Psoas muscle (tissue), 8 donors: ENCODE measurements around the gene ZDHHC11. TPM values are rescaled to one million over a fixed set of nuclear protein-coding genes. Genes with fewer than 3 reads are reported as not detected.
"Not testable (repeated sequence)": the region's sequence is repeated elsewhere in the genome, so short reads cannot be mapped to it uniquely, and the experiment has no call there.

ENCODE experiments used
- ATAC-seq, 4 donors: fragments of 200-7000 bp; cut with Tn5 transposase; one replicate each; pipeline ENCODE4 v1.9.1; 2020; ENCODE audit warnings: moderate library complexity in 3 of 4, mild to moderate bottlenecking in 2 of 4
- DNase-seq, 2 donors: peaks; one replicate each; pipeline ENCODE4 v3.0.0-alpha.2; 2020
- H3K27ac ChIP-seq: fragments of 200-600 bp; one replicate; pipeline ENCODE4 v1.8.0; 2022
- H3K27me3 ChIP-seq, 3 donors: fragments of 200-600 bp in 1 of 3; one replicate each; pipeline versions ENCODE4 v1.6.1 to v1.8.0; 2013 to 2022; ENCODE audit warnings: low read length in 2 of 3, mild to moderate bottlenecking in 2 of 3, moderate library complexity in 1 of 3; ENCODE audit not compliant: insufficient read depth in 3 of 3
- H3K36me3 ChIP-seq, 2 donors: fragments of 200-600 bp in 1 of 2; one replicate each; pipeline versions ENCODE4 v1.6.1 to v1.8.0; 2013 to 2022; ENCODE audit warnings: low read depth in 1 of 2, mild to moderate bottlenecking in 1 of 2, moderate library complexity in 1 of 2; ENCODE audit not compliant: insufficient read depth in 1 of 2
- H3K4me1 ChIP-seq: fragments of 200-600 bp; one replicate; pipeline ENCODE4 v1.8.0; 2022
- H3K4me3 ChIP-seq: fragments of 200-600 bp; one replicate; pipeline ENCODE4 v1.8.0; 2022; ENCODE audit warnings: mild to moderate bottlenecking
- H3K9me3 ChIP-seq: fragments of 200-600 bp; one replicate; pipeline ENCODE4 v1.8.0; 2022
- WGBS, 3 donors: extraction: QIAGEN DNeasy Blood & Tissue Kit; methylation state at CpG; one replicate each; pipeline versions ENCODE4 v1.1.6 to v1.1.7; 2013; 5-methylcytosine and 5-hydroxymethylcytosine counted together
- intact Hi-C, 2 donors: fragments of 100-400 bp; cut with DNase I; formaldehyde crosslinking; loops; one replicate each; pipeline versions ENCODE4 v1.11.0 to v1.14.2; 2022
- polyA plus RNA-seq, 3 donors: library from polyadenylated mRNA; stranded (reverse); fragments of 200-250 nt; gene quantifications; one replicate each; pipeline ENCODE4 v1.2.3, GENCODE V29; 2013
- total RNA-seq, 4 donors: library from RNA; stranded (reverse); fragmentation: NEBNext Ultra II Directional in 2 of 4; extraction: Animal tissue kit (Norgen Biotek cat#: 25700) in 2 of 4; gene quantifications; one replicate each; pipeline versions ENCODE4 v1.2.1 to v1.2.4, GENCODE V29; 2021 to 2023
- TF ChIP-seq, protein P1 (sequence below): fragments of 200-600 bp; IDR thresholded peaks from one replicate; pipeline ENCODE4 v1.8.0; 2022; ENCODE audit warnings: antibody characterized with exemption
- donor health status: healthy with polysubstance abuse.
- donor health status: DM: no; HTN: no; CAD: no; lungs with moderate emphysema.
- donor health status: Bipolar disorder and iron deficiency.
- donor health status: healthy.
- donor health status: DM: yes; HTN: yes; CAD: no.
- donor health status: DM: no; HTN: no; CAD: no.
- donor health status: DM: no; HTN: no; CAD: no.
- donor health status: DM: yes; HTN: yes; CAD: no.

ZDHHC11 gene
- total and polyA plus RNA-seq, 7 donors = 0.44 to 9.4 (median 1.8) TPM

- Histone ChIP-seq H3K4me3 (peak overlapping the region; percentile 22), H3K4me1 (no peaks in the 10 kb centered on the region), H3K36me3 (no peaks in the 10 kb centered on the region), H3K9me3 (no peaks in the 10 kb centered on the region), H3K27ac (no peak overlapping the region), H3K27me3 (peaks cover 0 to 31% (median 15%) of the 10 kb centered on the region in 3 donors)
- TF ChIP-seq, protein P1, sequence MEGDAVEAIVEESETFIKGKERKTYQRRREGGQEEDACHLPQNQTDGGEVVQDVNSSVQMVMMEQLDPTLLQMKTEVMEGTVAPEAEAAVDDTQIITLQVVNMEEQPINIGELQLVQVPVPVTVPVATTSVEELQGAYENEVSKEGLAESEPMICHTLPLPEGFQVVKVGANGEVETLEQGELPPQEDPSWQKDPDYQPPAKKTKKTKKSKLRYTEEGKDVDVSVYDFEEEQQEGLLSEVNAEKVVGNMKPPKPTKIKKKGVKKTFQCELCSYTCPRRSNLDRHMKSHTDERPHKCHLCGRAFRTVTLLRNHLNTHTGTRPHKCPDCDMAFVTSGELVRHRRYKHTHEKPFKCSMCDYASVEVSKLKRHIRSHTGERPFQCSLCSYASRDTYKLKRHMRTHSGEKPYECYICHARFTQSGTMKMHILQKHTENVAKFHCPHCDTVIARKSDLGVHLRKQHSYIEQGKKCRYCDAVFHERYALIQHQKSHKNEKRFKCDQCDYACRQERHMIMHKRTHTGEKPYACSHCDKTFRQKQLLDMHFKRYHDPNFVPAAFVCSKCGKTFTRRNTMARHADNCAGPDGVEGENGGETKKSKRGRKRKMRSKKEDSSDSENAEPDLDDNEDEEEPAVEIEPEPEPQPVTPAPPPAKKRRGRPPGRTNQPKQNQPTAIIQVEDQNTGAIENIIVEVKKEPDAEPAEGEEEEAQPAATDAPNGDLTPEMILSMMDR = no peak
- ATAC-seq = peak in 1 of 4 donors; percentile 33
- intact Hi-C loops = loop anchor here in 1 of 2 donors (10.0 kb wide), 1 partner anchor 85 kb away; no protein-coding TSS in a partner anchor
- 64 to 66% (median 65%) methylated on average over 20 of the region's 20 CpGs for WGBS, 3 donors
- peak; percentile 27 to 45 for DNase-seq
Observed at GRCh38 chr5:849651-850301, 1.0 kb downstream of the ZDHHC11 start.

DNA sequence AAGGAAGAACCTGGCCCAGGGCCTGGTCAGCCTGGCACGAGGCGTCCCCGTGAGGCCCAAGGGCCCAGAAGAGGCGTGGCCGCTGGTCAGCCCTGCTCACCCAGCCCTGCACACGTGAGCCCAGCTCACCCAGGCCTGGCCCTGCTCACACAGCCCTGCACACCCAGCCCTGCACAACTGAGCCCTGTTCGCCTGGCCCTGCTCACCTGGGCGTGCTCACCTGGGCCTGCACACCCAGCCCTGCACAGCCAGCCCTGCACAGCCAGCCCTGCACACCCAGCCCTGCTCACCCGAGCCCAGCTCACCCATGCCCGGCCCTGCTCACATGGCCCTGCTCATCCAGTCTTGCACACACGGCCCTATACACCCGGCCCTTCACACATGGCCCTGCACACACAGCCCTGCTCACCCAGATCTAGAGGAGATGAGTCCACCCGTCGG, 2.1 kb downstream of the ZDHHC11 start:
- TF ChIP-seq, protein P1 = no peak
- ATAC-seq (no peak), DNase-seq (peak; percentile 11 to 28)
- no peak overlapping the region for H3K27ac ChIP-seq
- H3K27me3 ChIP-seq = peaks cover 0 to 31% (median 15%) of the 10 kb centered on the region in 3 donors
- 90 to 93% (median 92%) methylated on average over 14 of the region's 14 CpGs for WGBS, 3 donors
- H3K4me3 ChIP-seq = no peak overlapping the region
- no peaks in the 10 kb centered on the region for H3K36me3 ChIP-seq
- no peaks in the 10 kb centered on the region for H3K9me3 ChIP-seq
- intact Hi-C loops = loop anchor here in 1 of 2 donors (10.0 kb wide), 1 partner anchor 84 kb away; no protein-coding TSS in a partner anchor
- no peaks in the 10 kb centered on the region for H3K4me1 ChIP-seq

DNA sequence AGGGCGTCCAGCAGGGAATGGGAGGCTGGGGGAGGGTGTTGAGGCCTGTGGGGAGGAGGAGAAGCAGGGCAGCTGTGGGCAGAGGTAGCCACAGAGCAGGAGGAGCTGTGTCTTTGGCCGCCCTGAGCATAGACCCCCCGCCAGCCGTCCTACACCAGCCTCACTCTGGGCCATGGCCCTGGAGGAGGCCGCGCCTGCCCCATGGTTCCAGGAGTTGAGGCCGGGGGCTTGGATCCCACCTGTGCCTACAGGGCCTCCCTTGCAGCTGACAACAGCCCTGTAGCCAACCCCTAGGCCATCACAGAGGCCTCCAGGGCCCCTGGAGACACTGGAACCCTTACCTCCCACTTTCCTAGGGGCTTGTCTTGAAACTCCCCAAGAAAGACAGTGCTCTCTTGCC, 3.0 kb downstream of the ZDHHC11 start:
- 94 to 96% (median 96%) methylated on average over 5 to 6 of the region's 7 CpGs for WGBS, 3 donors
- not testable (repeated sequence) for H3K36me3 ChIP-seq, H3K4me1 ChIP-seq, H3K27ac ChIP-seq, H3K9me3 ChIP-seq, ATAC-seq, H3K4me3 ChIP-seq
- peaks cover 0 to 31% (median 11%) of the 10 kb centered on the region in 3 donors for H3K27me3 ChIP-seq
- intact Hi-C loops = loop anchor here (2.0 to 10.0 kb wide), 2 partner anchors 83 to 89 kb away; no protein-coding TSS in a partner anchor
- peak in 1 of 2 donors; percentile 11 for DNase-seq

GRCh38 chr5:847212-847611, 3.6 kb downstream of the ZDHHC11 start:
- H3K36me3 ChIP-seq, ATAC-seq, H3K27ac ChIP-seq, H3K4me1 ChIP-seq, DNase-seq, H3K9me3 ChIP-seq, H3K4me3 ChIP-seq: not testable (repeated sequence)
- 89 to 93% (median 92%) methylated on average over 5 to 9 of the region's 18 CpGs for WGBS, 3 donors
- intact Hi-C loops = loop anchor here (2.0 to 10.0 kb wide), 2 partner anchors 82 to 88 kb away; no protein-coding TSS in a partner anchor
- H3K27me3 ChIP-seq = peaks cover 0 to 29% (median 7%) of the 10 kb centered on the region in 3 donors

DNA sequence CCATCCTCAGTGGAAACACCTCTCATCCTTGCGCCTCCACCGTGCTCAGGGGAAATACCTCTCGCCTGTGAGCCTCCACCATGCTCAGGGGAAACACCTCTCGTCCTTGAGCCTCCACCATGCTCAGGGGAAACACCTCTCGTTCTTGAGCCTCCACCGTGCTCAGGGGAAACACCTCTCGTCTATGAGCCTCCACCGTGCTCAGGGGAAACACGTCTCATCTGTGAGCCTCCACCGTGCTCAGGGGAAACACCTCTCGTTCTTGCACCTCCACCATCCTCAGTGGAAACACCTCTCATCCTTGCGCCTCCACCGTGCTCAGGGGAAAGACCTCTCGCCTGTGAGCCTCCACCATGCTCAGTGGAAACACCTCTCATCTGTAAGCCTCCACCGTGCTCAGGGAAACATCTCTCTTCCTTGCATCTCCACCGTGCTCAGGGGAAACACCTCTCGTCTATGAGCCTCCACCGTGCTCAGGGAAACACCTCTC, 4.1 kb downstream of the ZDHHC11 start:
- not testable (repeated sequence) for H3K27ac ChIP-seq, ATAC-seq, H3K9me3 ChIP-seq, H3K4me1 ChIP-seq, H3K36me3 ChIP-seq, H3K4me3 ChIP-seq
- DNase-seq = peak; percentile 10 to 35
- 85 to 90% (median 87%) methylated on average over 18 of the region's 18 CpGs for WGBS, 3 donors
- peaks cover 0 to 24% (median 7%) of the 10 kb centered on the region in 3 donors for H3K27me3 ChIP-seq
- intact Hi-C loops = loop anchor here (2.0 to 10.0 kb wide), 2 partner anchors 82 to 88 kb away; no protein-coding TSS in a partner anchor

GRCh38 chr5:845676-846601, 4.8 kb downstream of the ZDHHC11 start:
- WGBS, 3 donors = 77 to 85% (median 83%) methylated on average over 13 to 25 of the region's 35 CpGs
- H3K36me3 ChIP-seq, H3K4me1 ChIP-seq, H3K9me3 ChIP-seq, H3K27ac ChIP-seq, ATAC-seq, H3K4me3 ChIP-seq, DNase-seq: not testable (repeated sequence)
- intact Hi-C loops = loop anchor here (2.0 to 10.0 kb wide), 2 partner anchors 81 to 87 kb away; no protein-coding TSS in a partner anchor
- peaks cover 0 to 18% (median 5%) of the 10 kb centered on the region in 3 donors for H3K27me3 ChIP-seq

DNA sequence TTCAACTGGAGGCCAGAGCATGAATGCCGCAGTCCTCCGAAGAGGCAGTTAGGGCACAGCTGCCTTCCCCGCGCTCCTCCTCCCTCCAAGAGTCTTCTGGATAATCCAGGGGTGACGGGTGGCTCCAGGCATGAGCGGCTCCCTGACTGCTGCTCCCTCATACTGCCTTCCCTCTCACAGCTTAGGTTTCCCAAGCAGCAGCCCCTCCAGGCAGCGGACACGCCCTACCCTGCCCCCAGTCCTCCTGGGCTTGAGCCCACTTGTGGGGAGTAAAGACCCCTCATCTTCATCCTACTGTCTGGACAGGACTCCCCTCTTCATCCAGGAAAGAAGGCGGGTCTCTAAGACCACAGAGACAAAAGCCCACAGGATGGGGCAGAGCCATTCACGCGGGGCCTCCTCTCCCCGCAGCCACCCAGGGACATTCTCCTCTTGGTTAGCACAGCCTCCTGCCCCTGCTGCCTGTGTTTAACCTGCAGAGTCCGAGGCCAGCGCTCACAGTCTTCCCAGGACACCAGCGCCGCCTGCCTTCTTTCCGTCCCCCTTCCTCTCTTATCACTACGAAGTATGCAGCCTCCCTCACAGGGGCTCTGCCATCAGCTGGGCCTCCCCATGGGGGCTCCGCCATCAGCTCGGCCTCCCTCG, 5.6 kb downstream of the ZDHHC11 start:
- H3K4me1 ChIP-seq = not testable (repeated sequence)
- ATAC-seq = peak in 1 of 4 donors; percentile 15

GRCh38 chr5:844426-844825, 6.4 kb downstream of the ZDHHC11 start:
- 88 to 89% (median 88%) methylated on average over 12 to 14 of the region's 16 CpGs for WGBS, 3 donors
- peak; percentile 12 to 37 for DNase-seq
- ATAC-seq = peak in 1 of 4 donors; percentile 20
- H3K36me3 ChIP-seq, H3K27ac ChIP-seq, H3K4me3 ChIP-seq, H3K9me3 ChIP-seq, H3K4me1 ChIP-seq, H3K27me3 ChIP-seq: not testable (repeated sequence)
- intact Hi-C loops = loop anchor here in 1 of 2 donors (10.0 kb wide), 1 partner anchor 80 kb away; no protein-coding TSS in a partner anchor

More for the DNA sequence above, 5.6 kb downstream of the ZDHHC11 start:
- H3K9me3 ChIP-seq, H3K36me3 ChIP-seq, H3K27me3 ChIP-seq, H3K4me3 ChIP-seq, H3K27ac ChIP-seq: not testable (repeated sequence)
- peak; percentile 11 to 48 for DNase-seq
- 79 to 82% (median 79%) methylated on average over 11 to 13 of the region's 21 CpGs for WGBS, 3 donors
- intact Hi-C loops = loop anchor here in 1 of 2 donors (10.0 kb wide), 1 partner anchor 80 kb away; no protein-coding TSS in a partner anchor
